ENCODE measurements around the gene PRSS21.

PRSS21 gene

GRCh38 chr16:2806286-2806685 lies 10.8 kb upstream of the PRSS21 start:
- DNase-seq (ENCODE audit: low spot score), result no peak

GRCh38 chr16:2808181-2808580 lies 8.9 kb upstream of the PRSS21 start:
- DNase-seq (ENCODE audit: low spot score), result no peak

GRCh38 chr16:2809149-2809760 lies 7.8 kb upstream of the PRSS21 start:
- no peak for DNase-seq (ENCODE audit: low spot score)

- DNase-seq (ENCODE audit: low spot score), result no peak
These were observed 6.4 kb upstream of the PRSS21 start for GRCh38 chr16:2810651-2811050.

- DNase-seq (ENCODE audit: low spot score), result peak; percentile 41
These were observed 5.2 kb upstream of the PRSS21 start for GRCh38 chr16:2811703-2812471.

GRCh38 chr16:2813771-2814221 lies 3.2 kb upstream of the PRSS21 start:
- no peak for DNase-seq (ENCODE audit: low spot score)

GRCh38 chr16:2814551-2815298 lies 2.3 kb upstream of the PRSS21 start:
- DNase-seq (ENCODE audit: low spot score), result no peak

GRCh38 chr16:2815299-2815771 lies 1.7 kb upstream of the PRSS21 start:
- no peak for DNase-seq (ENCODE audit: low spot score)

GRCh38 chr16:2817340-2818271 lies 569 bp downstream of the PRSS21 start:
- no peak for DNase-seq (ENCODE audit: low spot score)

GRCh38 chr16:2818272-2818876 lies 1.3 kb downstream of the PRSS21 start:
- DNase-seq (ENCODE audit: low spot score), result no peak

- DNase-seq (ENCODE audit: low spot score), result no peak
These were observed 2.3 kb downstream of the PRSS21 start for GRCh38 chr16:2819179-2819938.

GRCh38 chr16:2819939-2820835 lies 3.1 kb downstream of the PRSS21 start:
- DNase-seq (ENCODE audit: low spot score), result no peak

GRCh38 chr16:2820836-2821486 lies 3.9 kb downstream of the PRSS21 start:
- DNase-seq (ENCODE audit: low spot score), result no peak

GRCh38 chr16:2821487-2822157 lies 4.6 kb downstream of the PRSS21 start:
- no peak for DNase-seq (ENCODE audit: low spot score)

- no peak for DNase-seq (ENCODE audit: low spot score)
These were observed 5.1 kb downstream of the PRSS21 start for GRCh38 chr16:2822158-2822495.

GRCh38 chr16:2822496-2822895 lies 5.5 kb downstream of the PRSS21 start:
- DNase-seq (ENCODE audit: low spot score), result no peak

GRCh38 chr16:2824626-2825025 lies 7.6 kb downstream of the PRSS21 start:
- no peak for DNase-seq (ENCODE audit: low spot score)

- no peak for DNase-seq (ENCODE audit: low spot score)
These were observed 8.2 kb downstream of the PRSS21 start for GRCh38 chr16:2825049-2825742.
